GM18909 (cell line): Measurements from ENCODE around the gene TRIP11.
"Not testable (repeated sequence)": the region's sequence is repeated elsewhere in the genome, so short reads cannot be mapped to it uniquely, and the experiment has no call there.

Source experiments
- ATAC-seq: cut with Tn5 transposase; IDR thresholded peaks from one replicate; pipeline ENCODE4 v1.9.1; 2021; ENCODE audit warnings: mild to moderate bottlenecking; ENCODE audit not compliant: unreplicated experiment, poor library complexity

Gene TRIP11

DNA sequence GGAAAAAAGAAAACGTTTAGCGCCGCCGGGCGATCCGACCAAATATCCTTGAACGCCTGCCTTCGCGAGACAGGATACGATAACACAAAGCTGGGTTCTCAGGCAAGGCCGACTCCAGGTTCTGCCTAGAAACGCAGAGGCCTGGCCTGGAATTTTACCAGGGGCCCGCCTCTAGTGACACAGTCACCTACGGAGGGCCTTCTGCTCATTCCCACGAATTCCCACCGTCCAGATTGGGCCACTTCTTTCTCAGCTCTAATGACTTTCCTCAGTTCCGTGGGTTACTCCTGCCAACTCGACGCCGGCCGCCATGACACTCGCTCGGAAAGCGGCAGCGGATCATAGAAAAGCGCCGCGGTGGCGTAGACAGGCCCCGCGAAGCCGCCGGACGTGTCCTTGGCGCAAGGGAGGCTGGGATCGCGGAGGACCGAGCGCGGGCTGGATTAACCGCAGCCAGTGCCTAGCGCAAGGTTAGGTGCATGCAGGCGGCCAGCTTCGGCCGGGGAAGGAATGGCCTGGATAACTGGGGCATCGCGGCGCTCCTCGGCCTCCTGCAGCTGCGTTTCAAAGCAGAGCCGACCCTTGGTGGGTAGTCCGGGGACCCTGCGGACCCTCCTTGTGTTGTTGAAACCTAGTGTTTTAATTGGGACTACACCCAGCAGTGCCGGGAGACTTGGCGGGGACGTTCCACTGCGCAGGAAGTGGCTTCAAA is at the start of gene TRIP11:
TRIP11 (minus strand) TSS at position 341 of the 712 bp plus-strand sequence. CDS start 374 bp downstream, outside the sequence.
- peak; percentile 97 for ATAC-seq

- ATAC-seq, result no peak
Observed at GRCh38 chr14:92088494-92088893, 48.6 kb upstream of the TRIP11 start.

- no peak for ATAC-seq
Observed at GRCh38 chr14:92074555-92074954, 34.7 kb upstream of the TRIP11 start.

- ATAC-seq, result no peak
Observed at GRCh38 chr14:92058006-92058917, 18.4 kb upstream of the TRIP11 start.

DNA sequence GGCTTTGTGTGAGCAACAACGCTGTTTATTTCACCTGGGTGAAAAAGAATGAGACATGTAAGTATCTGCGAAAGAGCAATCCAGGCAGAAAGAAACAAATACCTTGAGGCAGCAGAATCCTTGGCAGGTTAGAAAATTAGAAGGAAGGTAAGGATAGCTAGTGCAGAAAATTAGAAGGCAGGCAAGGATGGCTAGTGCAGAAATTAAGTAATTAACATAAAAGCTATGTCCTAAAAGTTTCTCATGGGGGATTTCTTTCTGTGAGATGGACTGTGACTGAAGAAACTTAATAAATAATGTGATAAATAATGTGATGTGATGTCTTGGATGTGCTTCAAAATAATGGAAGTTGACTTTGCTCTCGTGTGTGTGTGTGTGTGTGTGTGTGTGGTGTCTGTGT is 9.9 kb upstream of the TRIP11 start:
- no peak for ATAC-seq

DNA sequence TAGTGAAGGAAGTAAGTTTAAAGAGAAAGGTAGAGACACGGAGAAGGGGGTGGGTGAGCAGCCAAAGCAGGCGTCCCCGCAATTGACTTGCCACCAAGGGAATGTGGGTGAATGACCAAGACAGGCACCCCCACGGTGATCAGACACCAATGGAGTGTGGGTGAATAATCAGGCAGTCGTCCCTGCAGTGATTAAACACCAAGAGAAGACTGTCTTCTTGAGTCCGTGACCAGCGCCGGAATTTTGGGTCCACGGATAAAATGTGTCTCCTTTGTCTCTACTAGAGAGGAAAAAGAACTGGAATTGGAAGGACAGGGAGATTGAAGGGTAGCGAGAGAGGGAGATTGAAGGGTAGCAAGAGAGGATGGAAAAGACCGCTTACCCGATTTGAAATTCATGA is 9.4 kb upstream of the TRIP11 start:
- ATAC-seq, result not testable (repeated sequence)

DNA sequence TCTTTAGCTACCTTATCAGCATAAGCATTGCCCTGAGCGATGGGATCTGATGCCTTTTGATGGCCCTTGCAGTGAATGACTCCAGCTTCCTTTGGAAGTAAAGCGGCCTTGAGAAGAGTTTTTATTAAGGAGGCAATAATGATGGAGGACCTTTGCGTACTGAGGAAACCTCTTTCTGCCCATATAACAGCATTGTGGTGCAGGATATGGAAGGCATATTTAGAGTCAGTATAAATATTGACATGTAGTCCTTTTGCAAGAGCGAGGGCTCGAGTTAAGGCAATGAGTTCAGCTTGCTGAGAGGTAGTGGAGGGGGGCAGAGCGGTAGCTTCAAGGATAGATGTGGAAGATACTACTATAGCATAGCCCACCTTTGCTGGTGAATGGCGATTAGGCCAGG is 6.0 kb upstream of the TRIP11 start:
- not testable (repeated sequence) for ATAC-seq

DNA sequence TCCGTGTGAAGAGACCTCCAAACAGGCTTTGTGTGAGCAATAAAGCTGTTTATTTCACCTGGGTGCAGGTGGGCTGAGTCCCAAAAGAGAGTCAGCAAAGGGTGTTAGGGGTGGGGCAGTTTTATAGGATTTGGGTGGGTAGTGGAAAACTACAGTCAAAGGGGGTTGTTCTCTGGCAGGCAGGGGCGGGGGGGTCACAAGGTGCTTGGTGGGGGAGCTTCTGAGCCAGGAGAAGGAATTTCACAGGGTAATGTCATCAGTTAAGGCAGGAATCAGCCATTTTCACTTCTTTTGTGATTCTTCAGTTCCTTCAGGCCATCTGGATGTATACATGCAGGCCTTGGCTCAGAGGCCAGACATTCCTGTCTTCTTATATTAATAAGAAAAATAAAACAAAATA is 1.9 kb upstream of the TRIP11 start:
- ATAC-seq, result not testable (repeated sequence)

GRCh38 chr14:92041203-92041602 is 1.3 kb upstream of the TRIP11 start:
- no peak for ATAC-seq

GRCh38 chr14:92040431-92041051 is 682 bp upstream of the TRIP11 start:
- ATAC-seq, result peak; percentile 31

- ATAC-seq, result peak; percentile 25
Observed at GRCh38 chr14:92039063-92039718, 668 bp downstream of the TRIP11 start.

GRCh38 chr14:92037989-92038388 is 1.9 kb downstream of the TRIP11 start:
- ATAC-seq, result no peak

- no peak for ATAC-seq
Observed at GRCh38 chr14:92035890-92036289, 4.0 kb downstream of the TRIP11 start.

- no peak for ATAC-seq
Observed at GRCh38 chr14:92033906-92034687, 5.8 kb downstream of the TRIP11 start.

DNA sequence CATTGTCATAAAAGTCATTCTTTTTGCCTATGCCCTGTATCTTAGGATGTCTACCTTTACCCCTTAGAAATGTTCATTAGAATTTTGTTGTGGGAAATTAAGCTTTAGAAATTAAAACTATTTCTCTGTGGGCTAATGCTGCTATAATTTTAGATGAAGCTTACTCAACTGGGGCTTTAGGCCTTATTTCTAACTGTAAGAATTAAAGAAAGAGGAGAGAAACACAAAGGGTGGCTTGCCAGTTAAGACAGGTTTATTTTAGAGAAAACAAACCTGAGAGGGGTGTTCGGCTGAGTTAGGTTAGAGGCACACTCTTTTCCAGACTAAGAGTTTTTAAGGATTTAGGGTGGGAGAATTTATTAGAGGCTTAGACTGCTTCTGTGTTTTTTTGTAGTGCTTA is 6.4 kb downstream of the TRIP11 start:
- ATAC-seq, result no peak

GRCh38 chr14:92026548-92027190 is 13.2 kb downstream of the TRIP11 start:
- no peak for ATAC-seq

DNA sequence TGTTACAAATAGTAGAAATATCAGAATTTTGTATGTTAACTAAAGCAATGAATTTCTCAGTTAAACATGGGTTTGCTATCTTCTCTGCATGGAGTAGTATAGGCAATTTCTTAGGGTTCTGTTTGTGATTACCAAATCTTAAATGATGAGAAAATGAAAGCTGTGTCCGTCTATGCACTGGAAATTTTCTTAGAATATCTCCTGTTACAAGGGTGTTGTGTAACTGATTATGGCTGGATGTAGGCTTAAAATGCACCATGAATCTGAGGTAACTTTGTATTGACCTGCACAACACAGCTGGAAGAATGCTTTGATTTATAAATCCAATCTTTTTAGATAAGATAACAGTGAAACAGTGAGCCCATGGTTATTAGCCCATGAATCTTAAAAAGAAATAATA is 17.8 kb downstream of the TRIP11 start:
- ATAC-seq, result no peak

- ATAC-seq, result no peak
Observed at GRCh38 chr14:92021523-92021922, 18.3 kb downstream of the TRIP11 start.

GRCh38 chr14:92014040-92014439 is 25.8 kb downstream of the TRIP11 start:
- no peak for ATAC-seq
